OCI-LY3 (cell line): ENCODE data around the gene TPX2.

Experiments used
- CTCF ChIP-seq: fragments of 200-600, 300-600 bp; sonication (generic); IDR thresholded peaks from 2 replicates; pipeline ENCODE4 v1.5.1; 2014; ENCODE audit warnings: antibody characterized with exemption, low read length, low read depth
- EZH2phosphoT487 ChIP-seq: fragments of 200-600 bp; shearing (Covaris generic); IDR thresholded peaks from 2 replicates; pipeline ENCODE4 v1.6.1; 2018; ENCODE audit warnings: antibody characterized with exemption, mixed run types, low read depth

- no peak for TF ChIP-seq CTCF
- TF ChIP-seq EZH2phosphoT487: no peak
Measured at GRCh38 chr20:31784354-31785044, 45.4 kb downstream of the TPX2 start.
